Spinal cord (tissue), 10 donors: Measurements from ENCODE around the gene MBTPS1. TPM values are rescaled to one million over a fixed set of nuclear protein-coding genes. Genes with fewer than 3 reads are reported as not detected.
A peak's percentile ranks its signal among the peaks of the same experiment; 100 is the strongest.

ENCODE experiments used
- DNase-seq, 6 donors: peaks; one replicate each; pipeline versions ENCODE4 v3.0.0 to v3.0.0-alpha.2; 2013 to 2015; ENCODE audit warnings: low spot score in 6 of 6, low read depth in 4 of 6
- H3K27ac ChIP-seq: one replicate; pipeline ENCODE4 v1.5.1; 2013; ENCODE audit warnings: low read depth, low read length, control low read depth
- H3K27me3 ChIP-seq: one replicate; pipeline ENCODE4 v1.6.1; 2013; ENCODE audit warnings: low read length; ENCODE audit not compliant: control insufficient read depth, insufficient read depth
- H3K36me3 ChIP-seq: one replicate; pipeline ENCODE4 v1.6.1; 2013; ENCODE audit warnings: low read length; ENCODE audit not compliant: control insufficient read depth, insufficient read depth
- H3K4me1 ChIP-seq: one replicate; pipeline ENCODE4 v1.6.1; 2013; ENCODE audit warnings: low read length; ENCODE audit not compliant: control insufficient read depth, insufficient read depth
- H3K4me3 ChIP-seq: one replicate; pipeline ENCODE4 v1.5.1; 2013; ENCODE audit warnings: low read depth, low read length, control low read depth
- H3K9me3 ChIP-seq: one replicate; pipeline ENCODE4 v1.6.1; 2013; ENCODE audit warnings: low read length; ENCODE audit not compliant: control insufficient read depth, insufficient read depth
- WGBS: methylation state at CpG from one replicate; pipeline ENCODE4 v1.1.5; 2013; ENCODE audit warnings: missing lambda C conversion rate; ENCODE audit not compliant: insufficient coverage; 5-methylcytosine and 5-hydroxymethylcytosine counted together
- polyA plus RNA-seq, 2 donors: library from polyadenylated mRNA; unstranded; fragments of 120-200 nt; gene quantifications; one replicate each; pipeline ENCODE4 v1.2.1, GENCODE V29; 2013; ENCODE audit not compliant: insufficient read length in 2 of 2
- small RNA-seq: library from RNA; depleted of rRNA; stranded (forward); fragments of <200 nt; gene quantifications from one replicate; pipeline ENCODE3, GENCODE V24; 2014; ENCODE audit warnings: low replicate concordance
- total RNA-seq, 2 donors: library from RNA; depleted of rRNA in 1 of 2; stranded (reverse); fragments of 120-200 nt in 1 of 2; fragments of >200 nt in 1 of 2; gene quantifications; one replicate each; pipeline versions ENCODE4 v1.2.3 to v1.2.4, GENCODE V29; 2013 to 2014
- donor health status: healthy.

MBTPS1 gene
- total and polyA plus RNA-seq, 4 donors, result 66.2 to 84.3 (median 74.9) TPM

DNA sequence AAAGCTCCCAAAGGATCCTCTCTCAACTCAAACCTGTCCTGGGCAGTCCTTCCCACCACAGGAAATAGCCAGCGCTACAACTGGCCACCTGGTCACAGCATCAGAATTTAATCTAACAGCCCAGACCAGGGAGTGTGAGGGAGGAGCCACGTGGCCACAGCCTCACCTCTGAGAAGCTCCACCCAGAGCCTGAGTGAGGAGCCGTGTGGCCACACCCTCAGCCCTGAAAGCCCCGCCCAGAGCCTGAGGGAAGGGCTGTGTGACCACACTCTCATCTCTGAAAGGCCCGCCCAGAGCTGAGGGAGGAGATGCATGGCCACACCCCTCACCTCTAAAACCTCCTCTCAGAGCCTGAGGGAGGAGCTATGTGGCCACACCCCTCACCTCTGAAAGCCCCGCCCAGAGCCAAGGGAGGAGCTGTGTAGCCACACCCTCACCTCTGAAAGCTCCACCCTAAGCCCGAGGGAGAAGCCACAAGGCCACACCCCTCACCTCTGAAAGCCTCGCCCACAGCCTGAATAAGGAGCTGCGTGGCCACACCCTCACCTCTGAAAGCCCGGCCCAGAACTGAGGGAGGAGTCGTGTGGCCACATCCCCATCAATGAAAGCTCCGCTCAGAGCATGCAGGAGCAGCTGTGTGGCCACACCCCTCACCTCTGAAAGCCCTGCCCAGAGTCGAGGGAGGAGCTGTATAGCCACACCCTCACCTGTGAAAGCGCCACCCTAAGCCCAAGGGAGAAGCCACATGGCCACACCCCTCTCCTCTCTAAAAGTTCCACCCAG lies 102.8 kb downstream of the MBTPS1 start:
- H3K36me3 ChIP-seq, result peaks cover 3% of the 10 kb centered on the region
- no peak overlapping the region for H3K27ac ChIP-seq
- H3K9me3 ChIP-seq, result peaks cover 4% of the 10 kb centered on the region
- peak in 1 of 6 donors; percentile 65 for DNase-seq
- peaks cover 9% of the 10 kb centered on the region for H3K4me1 ChIP-seq
- 19% methylated on average over 12 of the region's 14 CpGs for WGBS
- H3K4me3 ChIP-seq, result no peak overlapping the region
- H3K27me3 ChIP-seq, result no peaks in the 10 kb centered on the region

DNA sequence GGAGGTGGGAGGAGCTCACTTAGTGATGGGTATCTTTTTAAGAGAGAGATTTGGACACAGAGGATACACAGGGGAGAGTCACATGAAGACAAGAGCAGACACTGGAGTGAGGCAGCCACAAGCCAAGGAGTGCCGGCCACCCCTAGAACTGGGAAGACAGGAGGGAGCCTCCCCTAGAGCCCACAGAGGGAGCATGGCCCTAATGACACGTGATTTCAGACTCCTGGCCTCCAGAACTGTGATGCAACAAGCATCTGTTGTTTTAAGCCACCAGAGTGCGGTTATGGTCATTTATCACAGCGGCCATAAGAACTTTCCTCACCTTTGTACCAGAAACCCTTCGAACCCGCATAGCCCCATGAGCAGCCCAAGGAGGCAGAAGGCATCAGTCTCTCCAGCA lies 107.5 kb downstream of the MBTPS1 start:
- no peak overlapping the region for H3K27ac ChIP-seq
- no peak overlapping the region for H3K4me3 ChIP-seq
- 94% methylated on average over 6 of the region's 6 CpGs for WGBS
- no peaks in the 10 kb centered on the region for H3K36me3 ChIP-seq
- no peaks in the 10 kb centered on the region for H3K9me3 ChIP-seq
- H3K27me3 ChIP-seq, result no peaks in the 10 kb centered on the region
- no peak for DNase-seq
- peaks cover 9% of the 10 kb centered on the region for H3K4me1 ChIP-seq

DNA sequence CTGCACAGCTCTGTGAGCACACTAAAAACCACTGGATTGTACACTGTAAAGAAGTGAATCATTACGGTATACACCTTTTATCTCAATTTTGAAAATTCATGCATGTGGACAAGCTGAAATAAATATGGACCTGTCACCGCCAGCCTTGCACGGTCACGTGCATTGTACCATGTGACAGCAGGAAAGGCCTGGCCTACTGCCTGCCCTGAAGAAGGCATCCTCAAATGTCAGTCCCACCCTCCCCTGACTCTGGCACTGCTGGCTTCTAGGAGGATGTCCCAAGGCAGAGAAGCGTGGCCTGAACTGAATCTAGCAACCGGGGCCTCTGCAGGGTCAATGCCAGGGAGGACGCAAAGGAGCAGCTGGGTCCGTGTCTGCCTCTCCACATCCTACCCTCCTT lies 108.8 kb downstream of the MBTPS1 start:
- no peak overlapping the region for H3K4me3 ChIP-seq
- H3K9me3 ChIP-seq, result no peaks in the 10 kb centered on the region
- WGBS, result 51% methylated on average over 3 of the region's 8 CpGs
- peaks cover 9% of the 10 kb centered on the region for H3K4me1 ChIP-seq
- no peak overlapping the region for H3K27ac ChIP-seq
- H3K36me3 ChIP-seq, result no peaks in the 10 kb centered on the region
- DNase-seq, result no peak
- H3K27me3 ChIP-seq, result no peaks in the 10 kb centered on the region

DNA sequence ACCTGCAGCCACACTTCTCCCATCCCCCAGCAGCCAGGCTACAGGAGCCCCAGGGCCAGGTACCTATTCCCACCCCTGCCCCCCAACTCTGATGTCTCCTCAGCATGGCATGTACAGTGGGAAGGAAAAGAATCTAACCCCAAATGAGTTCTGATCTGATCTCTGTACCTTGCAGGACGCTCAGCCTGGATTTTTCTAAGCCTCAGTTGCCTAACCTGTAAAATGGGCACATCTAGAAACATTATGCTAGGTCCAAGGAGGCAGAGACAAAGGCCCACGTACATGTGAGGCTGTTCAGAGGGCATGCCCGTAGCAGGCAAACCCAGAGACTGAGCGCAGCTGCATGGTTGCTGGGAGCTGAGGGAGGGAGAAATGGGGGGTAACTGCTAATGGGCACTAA lies 109.2 kb downstream of the MBTPS1 start:
- no peak overlapping the region for H3K4me3 ChIP-seq
- H3K27me3 ChIP-seq, result no peaks in the 10 kb centered on the region
- no peaks in the 10 kb centered on the region for H3K9me3 ChIP-seq
- no peaks in the 10 kb centered on the region for H3K36me3 ChIP-seq
- WGBS, result 81% methylated on average over 4 of the region's 4 CpGs
- H3K4me1 ChIP-seq, result peaks cover 9% of the 10 kb centered on the region
- H3K27ac ChIP-seq, result no peak overlapping the region
- no peak for DNase-seq

GRCh38 chr16:84005391-84005790 lies 111.4 kb downstream of the MBTPS1 start:
- no peaks in the 10 kb centered on the region for H3K4me1 ChIP-seq
- H3K9me3 ChIP-seq, result no peaks in the 10 kb centered on the region
- no peaks in the 10 kb centered on the region for H3K27me3 ChIP-seq
- H3K36me3 ChIP-seq, result peaks cover 18% of the 10 kb centered on the region
- no peak overlapping the region for H3K27ac ChIP-seq
- 71% methylated on average over 4 of the region's 5 CpGs for WGBS
- H3K4me3 ChIP-seq, result no peak overlapping the region
- no peak for DNase-seq

DNA sequence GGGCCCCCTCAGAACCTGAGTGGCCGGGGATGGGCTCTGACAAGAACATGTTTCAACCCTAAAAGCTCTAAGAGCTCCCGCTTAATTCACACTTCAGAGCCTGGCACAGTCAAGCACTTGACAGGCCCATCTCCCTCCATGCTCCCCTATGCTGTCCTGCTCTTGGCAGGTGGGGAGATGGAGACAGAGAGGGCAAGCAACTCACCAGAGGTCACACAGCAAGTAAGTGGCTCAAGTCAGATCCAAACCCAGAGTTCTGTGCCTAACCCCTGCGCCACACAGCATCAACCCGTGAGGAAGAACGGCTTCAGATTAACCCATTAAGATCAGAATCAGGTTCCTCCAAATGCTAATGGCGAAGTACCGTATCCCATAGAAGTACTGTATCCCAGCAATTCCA lies 112.3 kb downstream of the MBTPS1 start:
- Histone ChIP-seq H3K36me3 (peaks cover 21% of the 10 kb centered on the region), H3K4me1 (peaks cover 2% of the 10 kb centered on the region), H3K4me3 (no peak overlapping the region), H3K27ac (no peak overlapping the region), H3K9me3 (no peaks in the 10 kb centered on the region), H3K27me3 (no peaks in the 10 kb centered on the region)
- 84% methylated on average over 7 of the region's 7 CpGs for WGBS
- no peak for DNase-seq

Small RNA genes within 50 kb of the gene (small RNA-seq; reads per million reads assigned to genes)
- gene RNA5SP432, result not detected

Other genes with a start within 250 kb of the MBTPS1 start
- gene MLYCD, start 217.8 kb downstream of the MBTPS1 start, total RNA-seq, result 1 to 10 TPM; 4.1 to 4.7 TPM
- gene MLYCD, start 217.8 kb downstream of the MBTPS1 start, polyA plus RNA-seq, result 1 to 10 TPM; 5.0 to 7.7 TPM
- under 1 TPM; 0.20 to 0.44 TPM for gene OSGIN1, start 163.7 kb downstream of the MBTPS1 start, total RNA-seq
- 1 to 10 TPM in 1 of 2 donors, under 1 TPM in 1; 0.92 to 1.2 TPM for gene OSGIN1, start 163.7 kb downstream of the MBTPS1 start, polyA plus RNA-seq
- gene NECAB2, start 148.7 kb downstream of the MBTPS1 start, total RNA-seq, result 10 to 100 TPM; 12.7 to 14.9 TPM
- gene NECAB2, start 148.7 kb downstream of the MBTPS1 start, polyA plus RNA-seq, result 10 to 100 TPM; 78.5 to 82.1 TPM
- gene SLC38A8, start 74.1 kb downstream of the MBTPS1 start, total RNA-seq, result 1 to 10 TPM in 1 of 2 donors, under 1 TPM in 1; 0.28 to 1.4 TPM
- 1 to 10 TPM in 1 of 2 donors, under 1 TPM in 1; 0.97 to 1.1 TPM for gene SLC38A8, start 74.1 kb downstream of the MBTPS1 start, polyA plus RNA-seq
- 10 to 100 TPM; 59.8 to 74.5 TPM for gene HSDL1, start 28.2 kb upstream of the MBTPS1 start, total RNA-seq
- 10 to 100 TPM; 68.7 to 77.2 TPM for gene HSDL1, start 28.2 kb upstream of the MBTPS1 start, polyA plus RNA-seq
- gene DNAAF1, start 28.4 kb upstream of the MBTPS1 start, total RNA-seq, result 10 to 100 TPM in 1 of 2 donors, 1 to 10 TPM in 1; 2.7 to 20.1 TPM
- 10 to 100 TPM; 20.9 to 21.2 TPM for gene DNAAF1, start 28.4 kb upstream of the MBTPS1 start, polyA plus RNA-seq
- 10 to 100 TPM; 14.9 to 37.7 TPM for gene TAF1C, start 70.1 kb upstream of the MBTPS1 start, total RNA-seq
- gene TAF1C, start 70.1 kb upstream of the MBTPS1 start, polyA plus RNA-seq, result 10 to 100 TPM; 55.3 to 64.9 TPM
- gene ADAD2, start 74.2 kb upstream of the MBTPS1 start, total RNA-seq, result under 1 TPM; 0.20 to 0.39 TPM
- gene ADAD2, start 74.2 kb upstream of the MBTPS1 start, polyA plus RNA-seq, result 1 to 10 TPM in 1 of 2 donors, under 1 TPM in 1; 0.51 to 1.3 TPM
- under 1 TPM; 0.06 to 0.30 TPM for gene KCNG4, start 123.1 kb upstream of the MBTPS1 start, total RNA-seq
- under 1 TPM; 0.33 to 0.44 TPM for gene KCNG4, start 123.1 kb upstream of the MBTPS1 start, polyA plus RNA-seq
- gene WFDC1, start 177.9 kb upstream of the MBTPS1 start, total RNA-seq, result 1 to 10 TPM; 3.8 to 9.3 TPM
- gene WFDC1, start 177.9 kb upstream of the MBTPS1 start, polyA plus RNA-seq, result 10 to 100 TPM in 1 of 2 donors, 1 to 10 TPM in 1; 9.0 to 10.4 TPM